Suprapubic skin (tissue), 3 donors: ENCODE results near the gene SERPINB11.

ENCODE experiments used
- CTCF ChIP-seq, 2 donors: fragments of 200-600 bp in 1 of 2; fragments of 450-650 bp in 1 of 2; sonication (generic) in 1 of 2; IDR thresholded peaks; one replicate each; pipeline ENCODE4 v1.5.1; 2016 to 2019; ENCODE audit warnings: antibody characterized with exemption in 2 of 2, mild to moderate bottlenecking in 1 of 2, moderate library complexity in 1 of 2
- POLR2A ChIP-seq, 2 donors: fragments of 450-650 bp; IDR thresholded peaks; one replicate each; pipeline ENCODE4 v1.6.1; 2017; ENCODE audit warnings: antibody characterized with exemption in 2 of 2, mild to moderate bottlenecking in 2 of 2, moderate library complexity in 2 of 2

GRCh38 chr18:63707816-63708215 lies 5.1 kb downstream of the SERPINB11 start:
- TF ChIP-seq CTCF (IDR thresholded peaks at IDR 0.05) (no peak), POLR2A (IDR thresholded peaks at IDR 0.05) (no peak)
